ENCODE measurements around the gene AFF1. TPM values are rescaled to one million over a fixed set of nuclear protein-coding genes. Genes with fewer than 3 reads are reported as not detected.
A peak's percentile ranks its signal among the peaks of the same experiment; 100 is the strongest.

Gene AFF1
- total RNA-seq, 2 experiments from 2014 or later = 46.6 to 50.6 TPM

GRCh38 chr4:87092389-87093141 is 157.8 kb downstream of the AFF1 start:
- intact Hi-C loops (cut with micrococcal nuclease) = loop anchor here (1.0 to 5.0 kb wide), 9 partner anchors 11 to 595 kb away; no protein-coding TSS in a partner anchor
- Mint-ChIP-seq H3K27ac (no peak overlapping the region), H3K27me3 (ENCODE audit: low read depth) (no peaks in the 10 kb centered on the region), H3K9me3 (no peaks in the 10 kb centered on the region), H3K4me3 (no peak overlapping the region), H3K36me3 (ENCODE audit: low read depth) (peaks cover 12% of the 10 kb centered on the region), H3K4me1 (ENCODE audit: low read depth) (peaks cover 34% of the 10 kb centered on the region)
- no peak for DNase-seq
- CTCF ChIA-PET = interaction anchor here (0.7 to 7.6 kb wide), 16 partner anchors 13 to 170 kb away, joined by 3 to 160 read pairs (median 6); partner anchors contain the start of gene AFF1

- no peak overlapping the region for H3K4me3 Mint-ChIP-seq
- CTCF ChIA-PET = interaction anchor here (0.9 to 7.6 kb wide), 16 partner anchors 12 to 171 kb away, joined by 3 to 160 read pairs (median 6); partner anchors contain the start of gene AFF1
- peaks cover 44% of the 10 kb centered on the region for H3K4me1 Mint-ChIP-seq (ENCODE audit: low read depth)
- peaks cover 12% of the 10 kb centered on the region for H3K36me3 Mint-ChIP-seq (ENCODE audit: low read depth)
- intact Hi-C loops (cut with micrococcal nuclease) = loop anchor here (1.0 to 5.0 kb wide), 9 partner anchors 10 to 596 kb away; no protein-coding TSS in a partner anchor
- peak; percentile 66 for DNase-seq
- H3K27me3 Mint-ChIP-seq (ENCODE audit: low read depth) = no peaks in the 10 kb centered on the region
- H3K9me3 Mint-ChIP-seq = no peaks in the 10 kb centered on the region
- H3K27ac Mint-ChIP-seq = peak overlapping the region; percentile 53
Observed at GRCh38 chr4:87093443-87094123, 158.8 kb downstream of the AFF1 start.

GRCh38 chr4:87097075-87097474 is 162.3 kb downstream of the AFF1 start:
- CTCF ChIA-PET = interaction anchor here (4.9 kb wide), 1 partner anchor 175 kb away, joined by 36 read pairs; no protein-coding TSS in a partner anchor
- Mint-ChIP-seq H3K36me3 (ENCODE audit: low read depth) (peaks cover 9% of the 10 kb centered on the region), H3K4me3 (no peak overlapping the region), H3K27ac (peak overlapping the region; percentile 17), H3K9me3 (no peaks in the 10 kb centered on the region), H3K4me1 (ENCODE audit: low read depth) (peaks cover 62% of the 10 kb centered on the region), H3K27me3 (ENCODE audit: low read depth) (no peaks in the 10 kb centered on the region)
- intact Hi-C loops (cut with micrococcal nuclease) = no loop called here
- peak; percentile 30 for DNase-seq

GRCh38 chr4:87100168-87100567 is 165.4 kb downstream of the AFF1 start:
- Mint-ChIP-seq H3K9me3 (no peaks in the 10 kb centered on the region), H3K4me1 (ENCODE audit: low read depth) (peaks cover 66% of the 10 kb centered on the region), H3K27me3 (ENCODE audit: low read depth) (no peaks in the 10 kb centered on the region), H3K36me3 (ENCODE audit: low read depth) (peaks cover 6% of the 10 kb centered on the region), H3K4me3 (no peak overlapping the region), H3K27ac (peak overlapping the region; percentile 2)
- no peak for DNase-seq
- CTCF ChIA-PET = interaction anchor here (0.7 to 1.3 kb wide), 3 partner anchors 95 to 164 kb away, joined by 3 to 5 read pairs (median 3); no protein-coding TSS in a partner anchor
- intact Hi-C loops (cut with micrococcal nuclease) = loop anchor here (5.0 kb wide), 1 partner anchor 327 kb away; no protein-coding TSS in a partner anchor

- Mint-ChIP-seq H3K4me3 (no peak overlapping the region), H3K9me3 (no peaks in the 10 kb centered on the region), H3K27me3 (ENCODE audit: low read depth) (no peaks in the 10 kb centered on the region), H3K27ac (no peak overlapping the region), H3K4me1 (ENCODE audit: low read depth) (peaks cover 68% of the 10 kb centered on the region), H3K36me3 (ENCODE audit: low read depth) (peaks cover 9% of the 10 kb centered on the region)
- CTCF ChIA-PET = interaction anchor here (2.0 kb wide), 1 partner anchor 179 kb away, joined by 8 read pairs; no protein-coding TSS in a partner anchor
- intact Hi-C loops (cut with micrococcal nuclease) = loop anchor here (2.0 to 5.0 kb wide), 2 partner anchors 119 to 326 kb away; partner anchors contain the start of gene KLHL8
- DNase-seq = no peak
Observed at GRCh38 chr4:87101543-87102199, 166.9 kb downstream of the AFF1 start.

GRCh38 chr4:87103086-87103485 is 168.3 kb downstream of the AFF1 start:
- Mint-ChIP-seq H3K27ac (peak overlapping the region; percentile 92), H3K4me3 (no peak overlapping the region), H3K27me3 (ENCODE audit: low read depth) (no peaks in the 10 kb centered on the region), H3K4me1 (ENCODE audit: low read depth) (peaks cover 67% of the 10 kb centered on the region), H3K36me3 (ENCODE audit: low read depth) (peaks cover 12% of the 10 kb centered on the region), H3K9me3 (no peaks in the 10 kb centered on the region)
- CTCF ChIA-PET = interaction anchor here (1.5 to 2.0 kb wide), 2 partner anchors 176 to 180 kb away, joined by 3 to 8 read pairs; no protein-coding TSS in a partner anchor
- no peak for DNase-seq
- intact Hi-C loops (cut with micrococcal nuclease) = loop anchor here (1.0 to 5.0 kb wide), 9 partner anchors 10 to 559 kb away; partner anchors contain the start of genes AFF1 and KLHL8

GRCh38 chr4:87103691-87104187 is 168.9 kb downstream of the AFF1 start:
- no peaks in the 10 kb centered on the region for H3K27me3 Mint-ChIP-seq (ENCODE audit: low read depth)
- H3K9me3 Mint-ChIP-seq = no peaks in the 10 kb centered on the region
- no peak for DNase-seq
- peaks cover 17% of the 10 kb centered on the region for H3K36me3 Mint-ChIP-seq (ENCODE audit: low read depth)
- peak overlapping the region; percentile 92 for H3K27ac Mint-ChIP-seq
- H3K4me1 Mint-ChIP-seq (ENCODE audit: low read depth) = peaks cover 62% of the 10 kb centered on the region
- CTCF ChIA-PET = interaction anchor here (0.7 to 2.7 kb wide), 4 partner anchors 13 to 181 kb away, joined by 3 to 18 read pairs (median 6); no protein-coding TSS in a partner anchor
- intact Hi-C loops (cut with micrococcal nuclease) = loop anchor here (1.0 to 5.0 kb wide), 9 partner anchors 10 to 559 kb away; partner anchors contain the start of genes AFF1 and KLHL8
- peak overlapping the region; percentile 3 for H3K4me3 Mint-ChIP-seq

- intact Hi-C loops (cut with micrococcal nuclease) = no loop called here
- Mint-ChIP-seq H3K27ac (no peak overlapping the region), H3K4me1 (ENCODE audit: low read depth) (peaks cover 52% of the 10 kb centered on the region), H3K36me3 (ENCODE audit: low read depth) (peaks cover 22% of the 10 kb centered on the region), H3K9me3 (no peaks in the 10 kb centered on the region), H3K27me3 (ENCODE audit: low read depth) (no peaks in the 10 kb centered on the region), H3K4me3 (no peak overlapping the region)
- CTCF ChIA-PET = interaction anchor here (0.8 to 2.7 kb wide), 3 partner anchors 12 to 183 kb away, joined by 3 to 18 read pairs (median 9); no protein-coding TSS in a partner anchor
- DNase-seq = no peak
Observed at GRCh38 chr4:87105101-87105845, 170.5 kb downstream of the AFF1 start.

GRCh38 chr4:87108142-87108546 is 173.3 kb downstream of the AFF1 start:
- CTCF ChIA-PET = interaction anchor here (1.2 kb wide), 1 partner anchor 11 kb away, joined by 3 read pairs; no protein-coding TSS in a partner anchor
- H3K27ac Mint-ChIP-seq = no peak overlapping the region
- no peak overlapping the region for H3K4me3 Mint-ChIP-seq
- no peak for DNase-seq
- no peaks in the 10 kb centered on the region for H3K9me3 Mint-ChIP-seq
- H3K36me3 Mint-ChIP-seq (ENCODE audit: low read depth) = peaks cover 23% of the 10 kb centered on the region
- H3K27me3 Mint-ChIP-seq (ENCODE audit: low read depth) = no peaks in the 10 kb centered on the region
- peaks cover 36% of the 10 kb centered on the region for H3K4me1 Mint-ChIP-seq (ENCODE audit: low read depth)
- intact Hi-C loops (cut with micrococcal nuclease) = no loop called here

- Mint-ChIP-seq H3K4me3 (no peak overlapping the region), H3K9me3 (no peaks in the 10 kb centered on the region), H3K27ac (no peak overlapping the region), H3K27me3 (ENCODE audit: low read depth) (no peaks in the 10 kb centered on the region), H3K4me1 (ENCODE audit: low read depth) (peaks cover 29% of the 10 kb centered on the region), H3K36me3 (ENCODE audit: low read depth) (peaks cover 23% of the 10 kb centered on the region)
- no peak for DNase-seq
- CTCF ChIA-PET = no interaction called here
- intact Hi-C loops (cut with micrococcal nuclease) = no loop called here
Observed at GRCh38 chr4:87109121-87109520, 174.3 kb downstream of the AFF1 start.

GRCh38 chr4:87109945-87110344 is 175.1 kb downstream of the AFF1 start:
- CTCF ChIA-PET = no interaction called here
- Mint-ChIP-seq H3K4me3 (no peak overlapping the region), H3K27me3 (ENCODE audit: low read depth) (no peaks in the 10 kb centered on the region), H3K9me3 (no peaks in the 10 kb centered on the region), H3K36me3 (ENCODE audit: low read depth) (peaks cover 24% of the 10 kb centered on the region), H3K27ac (no peak overlapping the region), H3K4me1 (ENCODE audit: low read depth) (peaks cover 20% of the 10 kb centered on the region)
- intact Hi-C loops (cut with micrococcal nuclease) = no loop called here
- DNase-seq = no peak

Measured in activated naive CD4-positive, alpha-beta T cell treated with anti-CD3 and anti-CD28 coated beads for 36 hours (primary cell).